Prostate gland (tissue), 2 donors: ENCODE measurements around the gene PLEKHH2.

Source experiments
- POLR2A ChIP-seq: fragments of 450-650 bp; IDR thresholded peaks from one replicate; pipeline ENCODE4 v1.6.1; 2016; ENCODE audit warnings: antibody characterized with exemption, mild to moderate bottlenecking
- TF ChIP-seq, protein P1 (sequence below), 4 experiments: fragments of 200-600 bp in 2 of 4; fragments of 450-650 bp in 2 of 4; sonication (generic) in 2 of 4; IDR thresholded peaks; 1 replicate in 3 of 4; 2 replicates in 1 of 4; pipeline ENCODE4 v1.5.1; 2016 to 2019; ENCODE audit warnings: antibody characterized with exemption in 4 of 4, mild to moderate bottlenecking in 2 of 4, moderate library complexity in 2 of 4

DNA sequence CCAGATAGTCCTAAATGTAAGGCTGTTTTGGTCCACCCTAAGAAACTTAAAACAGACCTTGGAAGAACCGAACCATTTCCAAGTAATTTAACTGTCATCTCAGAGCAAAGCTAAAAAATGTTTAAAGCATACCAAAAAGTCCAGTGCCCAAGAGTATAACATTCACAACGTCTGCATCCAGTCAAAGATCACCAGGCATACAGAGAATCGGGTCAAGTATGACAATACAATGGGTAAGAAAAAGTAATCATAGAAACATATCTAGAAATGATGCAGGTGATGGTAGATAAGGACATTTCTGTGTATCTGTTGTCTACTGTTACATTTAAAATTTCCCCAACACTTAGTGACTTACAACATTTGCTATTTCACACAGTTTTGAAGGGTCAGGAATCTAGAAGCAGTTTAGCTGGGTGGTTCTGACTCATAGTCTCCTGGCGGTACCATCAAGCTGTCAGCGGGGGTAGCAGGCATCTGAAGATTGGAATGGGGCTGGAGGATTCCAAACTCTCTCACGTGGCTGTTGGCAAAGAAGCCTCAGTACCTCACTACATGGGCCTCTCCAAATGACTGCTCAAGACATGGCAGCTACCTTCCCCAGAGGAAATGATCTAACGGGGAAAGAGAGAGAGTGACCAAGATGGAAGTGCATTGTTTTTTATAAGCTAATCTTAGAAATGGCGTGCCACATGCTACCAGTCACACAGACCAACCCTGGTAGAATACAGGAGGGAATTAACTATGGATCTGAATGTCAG lies 100.2 kb downstream of the PLEKHH2 start:
- TF ChIP-seq POLR2A: no peak
- TF ChIP-seq, protein P1, sequence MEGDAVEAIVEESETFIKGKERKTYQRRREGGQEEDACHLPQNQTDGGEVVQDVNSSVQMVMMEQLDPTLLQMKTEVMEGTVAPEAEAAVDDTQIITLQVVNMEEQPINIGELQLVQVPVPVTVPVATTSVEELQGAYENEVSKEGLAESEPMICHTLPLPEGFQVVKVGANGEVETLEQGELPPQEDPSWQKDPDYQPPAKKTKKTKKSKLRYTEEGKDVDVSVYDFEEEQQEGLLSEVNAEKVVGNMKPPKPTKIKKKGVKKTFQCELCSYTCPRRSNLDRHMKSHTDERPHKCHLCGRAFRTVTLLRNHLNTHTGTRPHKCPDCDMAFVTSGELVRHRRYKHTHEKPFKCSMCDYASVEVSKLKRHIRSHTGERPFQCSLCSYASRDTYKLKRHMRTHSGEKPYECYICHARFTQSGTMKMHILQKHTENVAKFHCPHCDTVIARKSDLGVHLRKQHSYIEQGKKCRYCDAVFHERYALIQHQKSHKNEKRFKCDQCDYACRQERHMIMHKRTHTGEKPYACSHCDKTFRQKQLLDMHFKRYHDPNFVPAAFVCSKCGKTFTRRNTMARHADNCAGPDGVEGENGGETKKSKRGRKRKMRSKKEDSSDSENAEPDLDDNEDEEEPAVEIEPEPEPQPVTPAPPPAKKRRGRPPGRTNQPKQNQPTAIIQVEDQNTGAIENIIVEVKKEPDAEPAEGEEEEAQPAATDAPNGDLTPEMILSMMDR (IDR thresholded peaks at IDR 0.05): no peak
